GM11168 (cell line): ENCODE results near the gene DYNLRB1.
"Not testable (repeated sequence)": the region's sequence is repeated elsewhere in the genome, so short reads cannot be mapped to it uniquely, and the experiment has no call there.

Experiments
- in situ Hi-C: fragments of 300-500 bp; cut with MboI; formaldehyde crosslinking; loops from one replicate; pipeline ENCODE4 v1.12.0; 2022; ENCODE audit warnings: low sequenced_read_pairs; ENCODE audit not compliant: unreplicated experiment

The DYNLRB1 gene

GRCh38 chr20:34516247-34517113 lies at the start of gene DYNLRB1:
TSS of gene DYNLRB1 (plus strand) at chr20:34516422. CDS start at chr20:34516459, 37 bp downstream.
- in situ Hi-C loops: loop anchor here (5.0 kb wide), 1 partner anchor 204 kb away; no protein-coding TSS in a partner anchor

DNA sequence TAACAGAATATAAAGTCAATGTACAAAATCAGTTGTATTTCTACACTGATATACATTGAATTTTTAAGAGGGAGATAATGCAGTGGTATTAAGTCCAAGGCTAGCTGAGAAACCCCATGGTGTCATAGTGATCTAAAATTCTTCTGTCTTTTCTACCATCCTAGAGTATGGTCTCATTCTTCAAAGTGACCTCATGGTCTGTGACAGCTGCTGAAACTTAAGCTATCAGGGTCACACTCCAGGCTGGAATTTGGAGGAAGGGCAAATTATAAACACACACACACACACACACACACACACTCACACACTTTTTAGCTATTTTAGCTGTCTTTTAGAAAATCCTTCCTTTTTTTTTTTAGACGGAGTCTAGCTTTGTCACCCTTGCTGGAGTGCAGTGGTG lies 47.3 kb upstream of the DYNLRB1 start:
- in situ Hi-C loops: no loop called here

- in situ Hi-C loops: no loop called here
Measured at GRCh38 chr20:34472246-34472925, 43.8 kb upstream of the DYNLRB1 start.

GRCh38 chr20:34473262-34473883 lies 42.8 kb upstream of the DYNLRB1 start:
- in situ Hi-C loops: no loop called here

GRCh38 chr20:34475979-34476736 lies 40.1 kb upstream of the DYNLRB1 start:
- in situ Hi-C loops: no loop called here

DNA sequence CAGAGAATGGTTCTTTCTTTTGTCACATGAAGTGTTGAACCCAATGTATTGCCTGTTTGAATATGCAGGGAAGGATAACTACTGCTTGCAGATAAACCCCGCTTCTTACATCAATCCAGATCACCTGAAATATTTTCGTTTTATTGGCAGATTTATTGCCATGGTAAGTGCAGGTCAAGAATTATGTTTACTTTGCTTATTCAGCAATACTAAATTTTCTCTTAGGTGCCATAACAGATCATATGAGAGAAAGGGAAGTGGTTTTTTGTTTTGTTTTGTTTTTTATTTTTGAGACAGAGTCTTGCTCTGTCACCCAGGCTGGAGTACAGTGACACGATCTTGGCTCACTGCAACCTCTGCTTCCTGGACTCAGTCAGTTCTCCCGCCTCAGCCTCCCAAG lies 36.6 kb upstream of the DYNLRB1 start:
- in situ Hi-C loops: no loop called here

DNA sequence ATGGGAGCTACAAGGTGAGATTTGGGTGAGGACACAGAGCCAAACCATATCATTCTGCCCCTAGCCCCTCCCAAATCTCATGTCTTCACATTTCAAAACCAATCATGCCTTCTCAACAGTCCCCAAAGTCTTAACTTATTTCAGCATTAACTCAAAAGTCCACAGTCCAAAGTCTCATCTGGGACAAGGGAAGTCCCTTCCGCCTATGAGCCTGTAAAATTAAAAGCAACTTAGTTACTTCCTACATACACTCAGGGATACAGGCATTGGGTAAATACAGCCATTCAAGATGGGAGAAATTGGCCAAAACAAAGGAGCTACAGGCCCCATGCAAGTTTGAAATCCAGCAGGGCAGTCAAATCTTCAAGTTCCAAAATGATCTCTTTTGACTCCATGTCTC lies 34.1 kb upstream of the DYNLRB1 start:
- in situ Hi-C loops: not testable (repeated sequence)

DNA sequence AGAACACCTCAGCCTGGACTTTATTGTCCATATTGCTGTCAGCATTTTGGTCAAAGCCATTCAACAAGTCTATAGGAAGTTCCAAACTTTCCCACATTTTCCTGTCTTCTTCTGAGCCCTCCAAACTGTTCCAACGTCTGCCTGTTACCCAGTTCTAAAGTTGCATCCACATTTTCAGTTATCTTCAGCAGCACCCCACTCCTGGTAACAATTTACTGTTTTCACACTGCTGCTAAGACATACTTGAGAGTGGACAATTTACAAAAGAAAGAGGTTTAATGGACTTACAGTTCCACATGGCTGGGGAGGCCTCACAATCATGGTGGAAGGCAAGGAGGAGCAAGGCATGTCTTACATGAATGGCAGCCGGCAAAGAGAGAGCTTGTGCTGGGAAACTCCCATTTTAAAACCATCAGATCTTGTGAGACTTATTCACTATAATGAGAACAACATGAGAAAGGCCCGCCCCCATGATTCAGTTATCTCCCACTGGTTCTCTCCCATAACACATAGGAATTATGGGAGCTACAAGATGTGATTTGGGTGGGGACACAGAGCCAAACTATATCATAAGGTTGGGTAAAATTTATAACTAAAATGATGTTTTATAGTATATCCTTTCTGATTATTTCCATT lies 32.5 kb upstream of the DYNLRB1 start:
- in situ Hi-C loops: not testable (repeated sequence)

DNA sequence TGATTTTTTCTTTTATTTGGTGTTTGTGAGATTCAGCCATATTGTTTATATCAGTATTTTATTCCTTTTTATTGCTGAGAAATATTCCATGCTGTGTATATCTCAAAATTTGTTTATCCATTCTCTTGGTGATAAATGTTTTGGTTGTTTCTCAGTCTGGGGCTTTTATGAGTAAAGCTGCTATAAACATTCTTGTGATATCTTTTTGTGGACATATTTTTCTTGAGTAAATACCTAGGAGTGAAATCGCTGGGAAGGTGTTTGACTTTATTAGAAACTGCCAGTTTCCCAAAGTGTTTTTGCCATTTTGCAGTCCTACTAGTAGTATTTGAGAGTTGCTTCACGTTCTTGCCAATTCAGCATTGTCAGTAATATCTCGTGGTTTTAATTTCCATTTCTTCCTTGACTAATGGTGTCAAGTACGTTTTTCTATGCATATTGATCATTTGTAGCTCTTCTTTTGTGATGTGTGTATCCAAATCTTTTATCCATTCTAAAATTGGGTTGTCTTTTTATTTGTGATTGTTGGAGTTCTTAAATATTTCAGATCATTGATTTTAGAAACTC lies 31.1 kb upstream of the DYNLRB1 start:
- in situ Hi-C loops: no loop called here

GRCh38 chr20:34491226-34491931 lies 24.8 kb upstream of the DYNLRB1 start:
- in situ Hi-C loops: no loop called here

DNA sequence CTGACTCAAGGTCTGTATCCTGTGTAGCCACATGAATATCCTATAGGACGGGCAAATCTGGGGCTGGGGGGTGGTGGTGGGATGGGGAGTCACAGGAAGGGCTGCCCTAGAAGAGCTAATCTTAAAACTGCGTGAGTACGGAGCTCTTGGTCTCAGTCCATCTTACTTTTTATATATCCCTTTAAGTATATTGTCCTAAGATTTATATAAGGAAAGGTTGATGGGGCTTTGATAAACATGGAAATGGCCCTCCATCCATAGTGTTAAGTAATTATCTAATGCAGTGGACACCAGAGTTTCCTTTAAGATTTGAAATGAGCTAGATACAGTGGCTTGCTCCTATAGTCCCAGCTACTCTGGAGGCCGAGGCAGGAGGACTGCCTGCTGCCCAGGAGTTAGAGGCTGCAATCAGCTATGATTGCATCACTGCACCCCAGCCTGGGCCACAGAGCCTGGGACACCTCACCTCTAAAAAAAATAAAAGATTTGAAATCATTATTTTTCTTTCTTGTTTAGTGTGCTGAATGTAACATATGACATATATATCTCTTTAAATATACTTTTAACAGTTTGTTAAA lies 24.2 kb upstream of the DYNLRB1 start:
- in situ Hi-C loops: no loop called here

DNA sequence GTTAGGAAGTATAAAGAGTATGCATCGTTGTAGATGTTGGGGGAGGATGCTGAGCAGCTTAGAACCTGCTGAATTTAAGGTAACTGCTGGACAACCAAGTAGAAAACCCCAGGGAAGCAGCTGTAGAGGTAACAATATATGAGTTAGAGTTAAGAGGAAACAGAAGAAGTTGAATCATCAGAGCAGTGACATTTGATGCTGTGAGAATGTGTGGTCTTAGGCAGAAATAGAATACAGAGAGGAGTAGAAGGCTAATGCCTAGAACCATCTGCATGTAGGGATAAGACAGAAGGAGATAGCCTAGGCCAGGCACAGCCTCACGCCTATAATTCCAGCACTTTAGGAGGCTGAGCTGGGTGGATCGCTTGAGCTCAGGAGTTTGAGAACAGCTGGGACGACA lies 22.6 kb upstream of the DYNLRB1 start:
- in situ Hi-C loops: no loop called here

GRCh38 chr20:34495307-34495706 lies 20.9 kb upstream of the DYNLRB1 start:
- in situ Hi-C loops: no loop called here

DNA sequence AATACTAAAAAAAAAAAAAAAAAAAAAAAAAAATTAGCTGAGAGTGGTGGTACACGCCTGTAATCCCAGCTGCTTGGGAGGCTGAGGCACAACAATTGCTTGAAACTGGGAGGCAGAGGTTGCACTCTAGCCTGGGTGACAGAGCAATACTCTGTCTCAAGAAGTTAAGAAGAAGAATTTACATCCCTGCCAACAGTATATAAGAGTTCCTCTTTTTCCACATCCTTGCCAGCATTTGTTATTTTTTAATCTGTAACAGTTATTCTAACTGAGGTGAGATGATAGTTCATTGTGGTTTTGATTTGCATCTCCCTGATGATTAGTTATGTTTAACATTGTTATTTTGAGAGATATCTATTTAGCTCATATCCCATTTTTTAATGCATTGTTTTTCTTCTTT lies 20.3 kb upstream of the DYNLRB1 start:
- in situ Hi-C loops: no loop called here

DNA sequence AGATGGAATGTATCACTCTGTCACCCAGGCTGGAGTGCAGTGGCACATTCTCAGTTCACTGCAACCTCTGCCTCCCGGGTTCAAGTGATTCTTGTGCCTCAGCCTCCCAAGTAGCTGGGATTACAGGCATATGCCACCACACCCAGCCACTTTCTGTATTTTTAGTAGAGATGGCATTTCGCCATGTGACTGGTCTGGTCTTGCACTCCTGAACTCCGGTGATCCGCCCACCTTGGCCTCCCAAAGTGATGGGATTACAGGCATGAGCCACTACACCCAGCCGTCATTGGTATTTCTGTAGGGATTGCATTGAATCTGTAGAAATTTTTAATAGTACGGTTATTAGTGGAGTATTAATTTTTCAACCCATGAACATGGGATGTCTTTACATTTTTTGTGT lies 18.6 kb upstream of the DYNLRB1 start:
- in situ Hi-C loops: not testable (repeated sequence)

GRCh38 chr20:34500823-34501222 lies 15.4 kb upstream of the DYNLRB1 start:
- in situ Hi-C loops: no loop called here

GRCh38 chr20:34506480-34506879 lies 9.7 kb upstream of the DYNLRB1 start:
- in situ Hi-C loops: no loop called here

- in situ Hi-C loops: no loop called here
Measured at GRCh38 chr20:34507702-34508413, 8.4 kb upstream of the DYNLRB1 start.
